B cell (primary cell): ENCODE results near the gene INAFM2. TPM values are rescaled to one million over a fixed set of nuclear protein-coding genes. Genes with fewer than 3 reads are reported as not detected.

ENCODE experiments used
- ATAC-seq: fragments of 200-7000 bp; cut with Tn5 transposase; one replicate; pipeline ENCODE4 v1.10.0; 2021; ENCODE audit warnings: low read depth, mild to moderate bottlenecking, moderate number of reproducible peaks, moderate library complexity
- CTCF ChIA-PET: fragments of 350-600 bp; sonication (Branson Sonifier 250); formaldehyde crosslinking; loops from one replicate; lab custom pipeline; 2021; ENCODE audit warnings: antibody characterized with exemption, inconsistent platforms; lab: Charles Lee
- POLR2A ChIA-PET: fragments of 350-600 bp; sonication (Branson Sonifier 250); formaldehyde crosslinking; loops from one replicate; lab custom pipeline; 2021; ENCODE audit warnings: antibody characterized with exemption; lab: Charles Lee
- DNase-seq: peaks from one replicate; pipeline ENCODE4 v3.0.0; 2013
- H2AFZ ChIP-seq: 2 replicates; pipeline ENCODE4 v1.6.1; 2012; ENCODE audit warnings: mild to moderate bottlenecking, low read depth, low read length; ENCODE audit not compliant: insufficient read depth, poor library complexity, severe bottlenecking
- H3K27ac ChIP-seq, 2 donors: 1 replicate in 1 of 2; 2 replicates in 1 of 2; pipeline ENCODE4 v1.5.1; 2012 to 2013; ENCODE audit warnings: low read length in 2 of 2, mild to moderate bottlenecking in 2 of 2, moderate library complexity in 1 of 2
- H3K27me3 ChIP-seq, 4 experiments: fragments of 200-600 bp in 1 of 4; sonication (generic) in 1 of 4; replicated peaks in 1 of 4; 1 replicate in 2 of 4; 2 replicates in 2 of 4; pipeline versions ENCODE4 v1.6.1 to v1.7.0; 2013 to 2016; ENCODE audit warnings: low read length in 3 of 4, mild to moderate bottlenecking in 2 of 4, mixed read lengths in 1 of 4, moderate library complexity in 1 of 4; ENCODE audit not compliant: insufficient read depth in 4 of 4, control insufficient read depth in 3 of 4; ENCODE audit errors: control extremely low read depth in 1 of 4
- H3K36me3 ChIP-seq, 2 experiments: replicated peaks in 1 of 2; 1 replicate in 1 of 2; 2 replicates in 1 of 2; pipeline versions ENCODE4 v1.6.1 to v1.7.1; 2013; ENCODE audit warnings: low read length in 1 of 2; ENCODE audit not compliant: insufficient read depth in 2 of 2, control insufficient read depth in 1 of 2; ENCODE audit errors: control extremely low read depth in 1 of 2, extremely low read depth in 1 of 2
- H3K4me1 ChIP-seq, 2 donors: fragments of 200-600 bp in 1 of 2; sonication (generic) in 1 of 2; 1 replicate in 1 of 2; 2 replicates in 1 of 2; pipeline versions ENCODE4 v1.5.1 to v1.6.1; 2013 to 2017; ENCODE audit warnings: low read length in 2 of 2; ENCODE audit not compliant: control insufficient read depth in 2 of 2, insufficient read depth in 2 of 2
- H3K4me2 ChIP-seq: replicated peaks from 2 replicates; pipeline ENCODE3; 2012; ENCODE audit warnings: mild to moderate bottlenecking, low read depth, low read length; ENCODE audit not compliant: poor library complexity, severe bottlenecking
- H3K4me3 ChIP-seq, 5 experiments: fragments of 200-600 bp in 1 of 5; sonication (generic) in 1 of 5; 1 replicate in 3 of 5; 2 replicates in 2 of 5; pipeline versions ENCODE4 v1.5.1 to v1.7.0; 2011 to 2016; ENCODE audit warnings: low read length in 4 of 5, mild to moderate bottlenecking in 4 of 5, low read depth in 2 of 5, control low read depth in 1 of 5, moderate library complexity in 1 of 5; ENCODE audit not compliant: insufficient read depth in 1 of 5; ENCODE audit errors: control extremely low read depth in 1 of 5, extremely low read depth in 1 of 5
- H3K79me2 ChIP-seq: fragments of 200-600 bp; sonication (generic); one replicate; pipeline ENCODE4 v1.6.0; 2016; ENCODE audit warnings: low read length; ENCODE audit not compliant: control insufficient read depth, insufficient read depth
- H3K9ac ChIP-seq: fragments of 200-600 bp; sonication (generic); 2 replicates; pipeline ENCODE4 v1.6.1; 2017; ENCODE audit warnings: mild to moderate bottlenecking, low read length, moderate library complexity
- H3K9me3 ChIP-seq, 3 donors: one replicate each; pipeline versions ENCODE4 v1.6.1 to v1.7.1; 2013; ENCODE audit warnings: low read length in 2 of 3; ENCODE audit not compliant: control insufficient read depth in 2 of 3, insufficient read depth in 1 of 3; ENCODE audit errors: control extremely low read depth in 1 of 3
- H4K20me1 ChIP-seq: 2 replicates; pipeline ENCODE4 v1.6.0; 2012; ENCODE audit warnings: mild to moderate bottlenecking, low read length; ENCODE audit not compliant: insufficient read depth, control insufficient read depth, poor library complexity, severe bottlenecking
- H3K27ac Mint-ChIP-seq: one replicate; pipeline ENCODE4 v1.8.0; 2021; ENCODE audit warnings: mixed read lengths
- H3K27me3 Mint-ChIP-seq: one replicate; pipeline ENCODE4 v1.8.0; 2021; ENCODE audit warnings: mixed read lengths
- H3K4me1 Mint-ChIP-seq: one replicate; pipeline ENCODE4 v1.8.0; 2021; ENCODE audit warnings: mixed read lengths
- H3K4me3 Mint-ChIP-seq: one replicate; pipeline ENCODE4 v1.8.0; 2021; ENCODE audit warnings: mixed read lengths
- H3K9me3 Mint-ChIP-seq: one replicate; pipeline ENCODE4 v1.8.0; 2022; ENCODE audit warnings: mixed read lengths; ENCODE audit not compliant: insufficient read depth
- CTCF ChIP-seq: fragments of 200-600 bp; IDR thresholded peaks from one replicate; pipeline ENCODE4 v1.8.0; 2022; ENCODE audit warnings: antibody characterized with exemption, mild to moderate bottlenecking
- EZH2 ChIP-seq: IDR thresholded peaks from 2 replicates; pipeline ENCODE4 v1.6.1; 2012; ENCODE audit warnings: borderline replicate concordance, low read depth, mild to moderate bottlenecking, moderate library complexity, low read length; ENCODE audit not compliant: insufficient read depth, poor library complexity, severe bottlenecking
- WGBS: methylation state at CpG from one replicate; pipeline ENCODE4 v1.1.5; 2013; ENCODE audit warnings: missing lambda C conversion rate; ENCODE audit not compliant: insufficient coverage; 5-methylcytosine and 5-hydroxymethylcytosine counted together
- intact Hi-C: fragments of 100-400 bp; cut with micrococcal nuclease; formaldehyde crosslinking; loops from one replicate; pipeline ENCODE4 v1.10.0; 2022
- polyA plus RNA-seq: library from polyadenylated mRNA; depleted of rRNA; stranded (reverse); fragments of >200 nt; gene quantifications from 2 replicates; pipeline ENCODE4 v1.2.3, GENCODE V29; 2012
- total RNA-seq, 2 donors: library from RNA; stranded (reverse); fragments of 120-200 nt in 1 of 2; gene quantifications; 1 replicate in 1 of 2; 2 replicates in 1 of 2; pipeline versions ENCODE4 v1.2.3 to v1.2.4, GENCODE V29; 2013 to 2022

The INAFM2 gene
- total and polyA plus RNA-seq, 2 donors (not counting 1 experiment from before 2014, with no cell fraction given), result 3.0 to 7.0 TPM

- no peak overlapping the region for H3K27ac Mint-ChIP-seq
- intact Hi-C loops, result loop anchor here (1.0 kb wide), 1 partner anchor 24 kb away; no protein-coding TSS in a partner anchor
Measured at GRCh38 chr15:40344217-40344616, 20.7 kb downstream of the INAFM2 start.

More at GRCh38 chr15:40344217-40344616, 20.7 kb downstream of the INAFM2 start:
- Histone ChIP-seq H2AFZ (no peak overlapping the region), H3K27ac (no peak overlapping the region), H3K4me3 (no peak overlapping the region), H3K9me3 (no peaks in the 10 kb centered on the region), H3K4me1 (no peaks in the 10 kb centered on the region), H3K36me3 (no peaks in the 10 kb centered on the region), H3K4me2 (peak overlapping the region; percentile 7), H3K27me3 (no peaks in the 10 kb centered on the region), H4K20me1 (no peaks in the 10 kb centered on the region), H3K9ac (no peak overlapping the region), H3K79me2 (no peaks in the 10 kb centered on the region)
- DNase-seq (no peak), ATAC-seq (no peak)
- CTCF ChIA-PET, result interaction anchor here (0.7 to 15.0 kb wide), 27 partner anchors 8 to 540 kb away, joined by 3 to 382 read pairs (median 5); partner anchors contain the start of genes INAFM2, IVD, KNSTRN and PLCB2
- H3K4me1 Mint-ChIP-seq, result no peaks in the 10 kb centered on the region
- no peaks in the 10 kb centered on the region for H3K9me3 Mint-ChIP-seq
- H3K27me3 Mint-ChIP-seq, result no peaks in the 10 kb centered on the region
- no peak overlapping the region for H3K4me3 Mint-ChIP-seq
- POLR2A ChIA-PET, result interaction anchor here (0.6 to 1.5 kb wide), 2 partner anchors 62 to 78 kb away, joined by 3 to 5 read pairs; partner anchors contain the start of gene IVD
- TF ChIP-seq EZH2 (no peak), CTCF (no peak)
- WGBS, result 68% methylated on average over 4 of the region's 6 CpGs
